Bronchial epithelial cell (primary cell): ENCODE results near the gene ZFP28. TPM values are rescaled to one million over a fixed set of nuclear protein-coding genes. Genes with fewer than 3 reads are reported as not detected.

Source experiments
- DNase-seq: peaks from one replicate; pipeline ENCODE4 v3.0.0-alpha.2; 2010; ENCODE audit warnings: low read depth
- FAIRE-seq: peaks from 2 replicates; lab custom pipeline; 2011; peaks lifted over from hg19 to GRCh38; lab: Jason Lieb, UNC
- H3K27me3 ChIP-seq: 2 replicates; pipeline ENCODE4 v1.5.1; 2011; ENCODE audit warnings: low read length; ENCODE audit not compliant: control insufficient read depth, insufficient read depth
- H3K36me3 ChIP-seq: 2 replicates; pipeline ENCODE4 v1.5.1; 2011; ENCODE audit warnings: low read length; ENCODE audit not compliant: control insufficient read depth, insufficient read depth
- H3K4me3 ChIP-seq: 2 replicates; pipeline ENCODE4 v1.5.1; 2011; ENCODE audit warnings: mild to moderate bottlenecking, low read depth, low read length, control low read depth
- total RNA-seq: library from RNA; depleted of rRNA; stranded (reverse); fragments of >200 nt; gene quantifications from 2 replicates; pipeline ENCODE4 v1.2.1, GENCODE V29; 2014
- TF ChIP-seq, protein P1 (sequence below): IDR thresholded peaks from 2 replicates; pipeline ENCODE4 v1.5.1; 2011; ENCODE audit warnings: mild to moderate bottlenecking, moderate library complexity, low read length, control low read depth, inconsistent platforms; ENCODE audit not compliant: insufficient read depth, severe bottlenecking

ZFP28 gene
- total RNA-seq, 1 donor from 2014 or later = 5.3 TPM

DNA sequence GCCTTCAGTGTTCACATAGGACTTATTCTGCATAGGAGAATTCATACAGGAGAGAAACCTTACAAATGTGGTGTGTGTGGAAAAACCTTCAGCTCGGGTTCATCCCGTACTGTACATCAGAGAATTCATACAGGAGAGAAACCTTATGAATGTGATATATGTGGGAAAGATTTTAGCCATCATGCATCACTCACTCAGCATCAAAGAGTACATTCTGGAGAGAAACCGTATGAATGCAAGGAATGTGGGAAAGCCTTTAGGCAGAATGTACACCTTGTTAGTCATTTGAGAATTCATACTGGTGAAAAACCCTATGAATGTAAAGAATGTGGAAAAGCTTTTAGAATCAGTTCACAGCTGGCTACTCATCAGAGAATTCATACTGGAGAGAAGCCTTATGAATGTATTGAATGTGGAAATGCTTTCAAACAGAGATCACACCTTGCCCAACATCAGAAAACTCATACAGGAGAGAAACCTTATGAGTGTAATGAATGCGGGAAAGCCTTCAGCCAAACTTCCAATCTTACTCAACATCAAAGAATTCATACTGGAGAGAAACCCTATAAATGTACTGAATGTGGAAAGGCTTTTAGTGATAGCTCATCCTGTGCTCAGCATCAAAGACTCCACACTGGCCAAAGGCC, 13.4 kb upstream of the ZFP28 start:
- no peaks in the 10 kb centered on the region for H3K36me3 ChIP-seq
- TF ChIP-seq, protein P1, sequence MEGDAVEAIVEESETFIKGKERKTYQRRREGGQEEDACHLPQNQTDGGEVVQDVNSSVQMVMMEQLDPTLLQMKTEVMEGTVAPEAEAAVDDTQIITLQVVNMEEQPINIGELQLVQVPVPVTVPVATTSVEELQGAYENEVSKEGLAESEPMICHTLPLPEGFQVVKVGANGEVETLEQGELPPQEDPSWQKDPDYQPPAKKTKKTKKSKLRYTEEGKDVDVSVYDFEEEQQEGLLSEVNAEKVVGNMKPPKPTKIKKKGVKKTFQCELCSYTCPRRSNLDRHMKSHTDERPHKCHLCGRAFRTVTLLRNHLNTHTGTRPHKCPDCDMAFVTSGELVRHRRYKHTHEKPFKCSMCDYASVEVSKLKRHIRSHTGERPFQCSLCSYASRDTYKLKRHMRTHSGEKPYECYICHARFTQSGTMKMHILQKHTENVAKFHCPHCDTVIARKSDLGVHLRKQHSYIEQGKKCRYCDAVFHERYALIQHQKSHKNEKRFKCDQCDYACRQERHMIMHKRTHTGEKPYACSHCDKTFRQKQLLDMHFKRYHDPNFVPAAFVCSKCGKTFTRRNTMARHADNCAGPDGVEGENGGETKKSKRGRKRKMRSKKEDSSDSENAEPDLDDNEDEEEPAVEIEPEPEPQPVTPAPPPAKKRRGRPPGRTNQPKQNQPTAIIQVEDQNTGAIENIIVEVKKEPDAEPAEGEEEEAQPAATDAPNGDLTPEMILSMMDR = no peak
- H3K27me3 ChIP-seq = no peaks in the 10 kb centered on the region
- DNase-seq (no peak), FAIRE-seq (no peak)
- H3K4me3 ChIP-seq = no peak overlapping the region

- FAIRE-seq (no peak), DNase-seq (no peak)
- no peaks in the 10 kb centered on the region for H3K27me3 ChIP-seq
- no peak overlapping the region for H3K4me3 ChIP-seq
- H3K36me3 ChIP-seq = peaks cover 6% of the 10 kb centered on the region
- TF ChIP-seq, protein P1 = no peak
These were observed 1.3 kb upstream of the ZFP28 start for GRCh38 chr19:56537442-56537841.

GRCh38 chr19:56538254-56538760, 441 bp upstream of the ZFP28 start:
- TF ChIP-seq, protein P1 = no peak
- DNase-seq = peak; percentile 80
- FAIRE-seq = no peak

GRCh38 chr19:56543776-56544175, 5.0 kb downstream of the ZFP28 start:
- no peak for FAIRE-seq
- Histone ChIP-seq H3K36me3 (peaks cover 9% of the 10 kb centered on the region), H3K27me3 (no peaks in the 10 kb centered on the region)

More at GRCh38 chr19:56538254-56538760, 441 bp upstream of the ZFP28 start:
- Histone ChIP-seq H3K36me3 (peaks cover 6% of the 10 kb centered on the region), H3K27me3 (no peaks in the 10 kb centered on the region), H3K4me3 (peak overlapping the region; percentile 84)

GRCh38 chr19:56547535-56547934, 8.8 kb downstream of the ZFP28 start:
- Histone ChIP-seq H3K36me3 (peaks cover 13% of the 10 kb centered on the region), H3K27me3 (no peaks in the 10 kb centered on the region), H3K4me3 (no peak overlapping the region)
- TF ChIP-seq, protein P1 = peak; percentile 23
- no peak for FAIRE-seq
- no peak for DNase-seq

More at GRCh38 chr19:56543776-56544175, 5.0 kb downstream of the ZFP28 start:
- no peak for DNase-seq
- H3K4me3 ChIP-seq = no peak overlapping the region
- TF ChIP-seq, protein P1 = no peak
